Stimulated activated naive CD4-positive, alpha-beta T cell (primary cell): ENCODE data around the gene LILRB5.
"Not testable (repeated sequence)": the region's sequence is repeated elsewhere in the genome, so short reads cannot be mapped to it uniquely, and the experiment has no call there.

ENCODE experiments used
- DNase-seq, 6 experiments: peaks; one replicate each; lab custom pipeline; 2025; lab: John Stamatoyannopoulos, UW

The LILRB5 gene

GRCh38 chr19:54257116-54257480 lies at the start of gene LILRB5:
LILRB5 (minus strand) TSS chr19:54257273; CDS start chr19:54257193, 80 bp downstream.
- no peak for DNase-seq

- no peak for DNase-seq
Observed at GRCh38 chr19:54305141-54305540, 48.1 kb upstream of the LILRB5 start.

- DNase-seq, result no peak
Observed at GRCh38 chr19:54302257-54302656, 45.2 kb upstream of the LILRB5 start.

- no peak for DNase-seq
Observed at GRCh38 chr19:54299515-54299914, 42.4 kb upstream of the LILRB5 start.

GRCh38 chr19:54299126-54299498 lies 42.0 kb upstream of the LILRB5 start:
- DNase-seq, result no peak

GRCh38 chr19:54298357-54299125 lies 41.5 kb upstream of the LILRB5 start:
- DNase-seq, result no peak

GRCh38 chr19:54297759-54298305 lies 40.8 kb upstream of the LILRB5 start:
- DNase-seq, result no peak

GRCh38 chr19:54294539-54294938 lies 37.5 kb upstream of the LILRB5 start:
- DNase-seq, result no peak

GRCh38 chr19:54289160-54289559 lies 32.1 kb upstream of the LILRB5 start:
- DNase-seq, result not testable (repeated sequence)

GRCh38 chr19:54287456-54287855 lies 30.4 kb upstream of the LILRB5 start:
- DNase-seq, result no peak

- DNase-seq, result not testable (repeated sequence)
Observed at GRCh38 chr19:54286283-54286682, 29.2 kb upstream of the LILRB5 start.

GRCh38 chr19:54285427-54286056 lies 28.5 kb upstream of the LILRB5 start:
- DNase-seq, result peak in 1 of 6 experiments; percentile 4

GRCh38 chr19:54282686-54283470 lies 25.8 kb upstream of the LILRB5 start:
- no peak for DNase-seq

- not testable (repeated sequence) for DNase-seq
Observed at GRCh38 chr19:54281729-54282075, 24.6 kb upstream of the LILRB5 start.

GRCh38 chr19:54281007-54281728 lies 24.1 kb upstream of the LILRB5 start, which contains the start of gene LILRB2:
LILRB2 (minus strand) TSS chr19:54281110; CDS start chr19:54280496, 614 bp downstream.
- DNase-seq, result no peak

GRCh38 chr19:54280441-54280840 lies 23.4 kb upstream of the LILRB5 start:
- DNase-seq, result not testable (repeated sequence)

- DNase-seq, result not testable (repeated sequence)
Observed at GRCh38 chr19:54280025-54280424, 23.0 kb upstream of the LILRB5 start.

GRCh38 chr19:54279406-54279962 lies 22.4 kb upstream of the LILRB5 start:
- DNase-seq, result no peak

GRCh38 chr19:54278571-54279195 lies 21.6 kb upstream of the LILRB5 start:
- DNase-seq, result not testable (repeated sequence)

GRCh38 chr19:54278056-54278455 lies 21.0 kb upstream of the LILRB5 start:
- DNase-seq, result not testable (repeated sequence)

GRCh38 chr19:54277111-54277615 lies 20.1 kb upstream of the LILRB5 start:
- DNase-seq, result not testable (repeated sequence)
